WTC11 (cell line): ENCODE results near the gene KRTAP10-10. TPM values are rescaled to one million over a fixed set of nuclear protein-coding genes. Genes with fewer than 3 reads are reported as not detected.
A peak's percentile ranks its signal among the peaks of the same experiment; 100 is the strongest.
"Not testable (repeated sequence)": the region's sequence is repeated elsewhere in the genome, so short reads cannot be mapped to it uniquely, and the experiment has no call there.

Experiments used
- ATAC-seq: fragments of 200-7000 bp; cut with Tn5 transposase; 2 replicates; pipeline ENCODE4 v1.10.0; 2021; ENCODE audit warnings: mild to moderate bottlenecking, moderate library complexity
- CTCF ChIA-PET: fragments of 300-600 bp; sonication (Branson Sonifier 250); formaldehyde crosslinking; loops from one replicate; lab custom pipeline; 2021; ENCODE audit warnings: antibody characterized with exemption; lab: Charles Lee
- POLR2A ChIA-PET: fragments of 350-600 bp; sonication (Branson Sonifier 250); formaldehyde crosslinking; loops from one replicate; lab custom pipeline; 2021; ENCODE audit warnings: antibody characterized with exemption; lab: Charles Lee
- DNase-seq: peaks from one replicate; pipeline ENCODE4 v3.0.0; 2021; ENCODE audit warnings: low spot score
- H3K27ac Mint-ChIP-seq: 2 replicates; pipeline ENCODE4 v1.8.0; 2021; ENCODE audit warnings: mixed read lengths
- H3K27me3 Mint-ChIP-seq: 2 replicates; pipeline ENCODE4 v1.8.0; 2021; ENCODE audit warnings: low read depth, mild to moderate bottlenecking, moderate library complexity, mixed read lengths
- H3K36me3 Mint-ChIP-seq: 2 replicates; pipeline ENCODE4 v1.8.0; 2021; ENCODE audit warnings: mixed read lengths
- H3K4me1 Mint-ChIP-seq: 2 replicates; pipeline ENCODE4 v1.8.0; 2022; ENCODE audit warnings: mixed read lengths
- H3K4me3 Mint-ChIP-seq: 2 replicates; pipeline ENCODE4 v1.8.0; 2021; ENCODE audit warnings: mild to moderate bottlenecking, moderate library complexity, mixed read lengths
- H3K9me3 Mint-ChIP-seq: 2 replicates; pipeline ENCODE4 v1.8.0; 2021; ENCODE audit warnings: mixed read lengths
- KAT7 ChIP-seq: sonication (generic); formaldehyde crosslinking; IDR thresholded peaks from 2 replicates; pipeline ENCODE4 v1.8.1; 2023; ENCODE audit warnings: missing genetic modification reagents, mild to moderate bottlenecking, borderline replicate concordance
- MAX ChIP-seq: sonication (generic); formaldehyde crosslinking; IDR thresholded peaks from 2 replicates; pipeline ENCODE4 v1.8.0; 2022; ENCODE audit warnings: mild to moderate bottlenecking, missing genetic modification reagents
- MYBL2 ChIP-seq: sonication (generic); formaldehyde crosslinking; IDR thresholded peaks from 2 replicates; pipeline ENCODE4 v1.8.1; 2023; ENCODE audit warnings: mild to moderate bottlenecking, moderate library complexity, missing genetic modification reagents
- NR2C2 ChIP-seq: sonication (generic); formaldehyde crosslinking; IDR thresholded peaks from 2 replicates; pipeline ENCODE4 v1.8.0; 2022; ENCODE audit warnings: mild to moderate bottlenecking, missing genetic modification reagents
- RORB ChIP-seq: fragments of 250-450 bp; sonication (Bioruptor Pico); IDR thresholded peaks from 2 replicates; pipeline ENCODE4 v1.9.0; 2021; ENCODE audit warnings: mild to moderate bottlenecking
- ZBTB21 ChIP-seq: sonication (generic); formaldehyde crosslinking; IDR thresholded peaks from 2 replicates; pipeline ENCODE4 v1.8.1; 2023; ENCODE audit warnings: mild to moderate bottlenecking, missing genetic modification reagents, borderline replicate concordance
- ZNF121 ChIP-seq: sonication (generic); formaldehyde crosslinking; IDR thresholded peaks from 2 replicates; pipeline ENCODE4 v1.8.0; 2023; ENCODE audit warnings: missing genetic modification reagents
- ZNF219 ChIP-seq: sonication (generic); formaldehyde crosslinking; IDR thresholded peaks from 2 replicates; pipeline ENCODE4 v1.8.0; 2023; ENCODE audit warnings: missing genetic modification reagents, mild to moderate bottlenecking, borderline replicate concordance
- ZNF423 ChIP-seq: fragments of 250-450 bp; sonication (Bioruptor Pico); IDR thresholded peaks from 2 replicates; pipeline ENCODE4 v2.1.2; 2022; ENCODE audit warnings: mild to moderate bottlenecking, moderate library complexity
- ZNF425 ChIP-seq: fragments of 250-450 bp; sonication (Bioruptor Pico); conservative IDR thresholded peaks from 2 replicates; pipeline ENCODE4 v1.9.0; 2021; ENCODE audit warnings: mild to moderate bottlenecking
- total RNA-seq: library from RNA; stranded (reverse); gene quantifications from 3 replicates; pipeline ENCODE4 v1.2.3, GENCODE V29; 2021

The KRTAP10-10 gene
- total RNA-seq, 1 experiment from 2014 or later = not detected

- Mint-ChIP-seq H3K4me3 (no peak overlapping the region), H3K27me3 (peaks cover 3% of the 10 kb centered on the region; the same call in 1 of the 2 replicates), H3K36me3 (no peaks in the 10 kb centered on the region)
- CTCF ChIA-PET = no interaction called here
- POLR2A ChIA-PET = no interaction called here
- no peak for ATAC-seq
- TF ChIP-seq KAT7 (CRISPR knock-in tag) = no peak
- no peak for TF ChIP-seq ZNF423
- TF ChIP-seq, all 79 proteins: peak for 0
- Mint-ChIP-seq H3K27ac (no peak overlapping the region), H3K4me1 (peaks cover 19% of the 10 kb centered on the region), H3K9me3 (peaks cover 24% of the 10 kb centered on the region)
- DNase-seq = no peak
These were observed 47.4 kb upstream of the KRTAP10-10 start for GRCh38 chr21:44589586-44590305.

GRCh38 chr21:44590311-44590721 lies 46.8 kb upstream of the KRTAP10-10 start:
- ChIA-PET CTCF (no interaction called here), POLR2A (no interaction called here)
- Mint-ChIP-seq H3K27me3 (peaks cover 3% of the 10 kb centered on the region; the same call in 1 of the 2 replicates), H3K4me1 (peaks cover 22% of the 10 kb centered on the region), H3K36me3 (no peaks in the 10 kb centered on the region), H3K4me3 (no peak overlapping the region), H3K9me3 (peaks cover 23% of the 10 kb centered on the region), H3K27ac (no peak overlapping the region)
- TF ChIP-seq ZNF425 (CRISPR knock-in tag) (no peak), NR2C2 (no peak), MYBL2 (no peak), ZNF121 (CRISPR knock-in tag) (no peak), ZBTB21 (no peak)
- DNase-seq = no peak
- ATAC-seq = no peak

- H3K4me3 Mint-ChIP-seq, H3K36me3 Mint-ChIP-seq, H3K27ac Mint-ChIP-seq, POLR2A ChIA-PET, DNase-seq, CTCF ChIA-PET, ATAC-seq, H3K27me3 Mint-ChIP-seq: not testable (repeated sequence)
- H3K4me1 Mint-ChIP-seq = peaks cover 24% of the 10 kb centered on the region
- H3K9me3 Mint-ChIP-seq = peaks cover 18% of the 10 kb centered on the region
These were observed 46.0 kb upstream of the KRTAP10-10 start for GRCh38 chr21:44590897-44591800.

GRCh38 chr21:44591801-44592130 lies 45.4 kb upstream of the KRTAP10-10 start:
- DNase-seq, POLR2A ChIA-PET, H3K4me3 Mint-ChIP-seq, H3K36me3 Mint-ChIP-seq, H3K27ac Mint-ChIP-seq, ATAC-seq, H3K27me3 Mint-ChIP-seq: not testable (repeated sequence)
- Mint-ChIP-seq H3K4me1 (peaks cover 24% of the 10 kb centered on the region), H3K9me3 (peaks cover 14% of the 10 kb centered on the region)
- CTCF ChIA-PET = interaction anchor here (0.6 to 1.4 kb wide), 4 partner anchors 14 to 81 kb away, joined by 3 to 6 read pairs (median 3); no protein-coding TSS in a partner anchor

GRCh38 chr21:44592446-44593311 lies 44.5 kb upstream of the KRTAP10-10 start, which contains the start of gene KRTAP10-6:
Gene KRTAP10-6, minus strand, starts transcription at chr21:44592505. Its CDS starts 21 bp downstream, at chr21:44592484.
- POLR2A ChIA-PET = no interaction called here
- Mint-ChIP-seq H3K9me3 (peaks cover 9% of the 10 kb centered on the region; the same call in 1 of the 2 replicates), H3K36me3 (no peaks in the 10 kb centered on the region), H3K4me1 (peaks cover 30% of the 10 kb centered on the region), H3K27ac (peak within 1 kb of the TSS; percentile 6; the same call in 1 of the 2 replicates), H3K4me3 (no peak within 1 kb of the TSS), H3K27me3 (no peaks in the 10 kb centered on the region; the same call in 1 of the 2 replicates)
- no peak for ATAC-seq
- TF ChIP-seq RORB (CRISPR knock-in tag) (no peak), ZNF219 (0 out of 2 replicates have a peak, but pooled peaks have one; percentile 29), MAX (0 out of 2 replicates have a peak, but pooled peaks have one; percentile 24)
- CTCF ChIA-PET = interaction anchor here (0.6 to 1.4 kb wide), 5 partner anchors 13 to 108 kb away, joined by 3 to 6 read pairs (median 3); no protein-coding TSS in a partner anchor
- no peak for DNase-seq
